Measurements from ENCODE around the gene KAZN. TPM values are rescaled to one million over a fixed set of nuclear protein-coding genes. Genes with fewer than 3 reads are reported as not detected.

Gene KAZN
- total and polyA plus RNA-seq, 4 donors = 7.6 to 18.8 (median 11.2) TPM

- no peak for DNase-seq
- WGBS, 2 donors = 85 to 94% methylated on average over 5 of the region's 5 CpGs
- H3K27ac ChIP-seq (ENCODE audit: low read depth in 1 of 2, low read length in 1 of 2) = no peak overlapping the region
- no peaks in the 10 kb centered on the region for H3K9me3 ChIP-seq (ENCODE audit: control insufficient read depth in 4 of 4, insufficient read depth in 3 of 4, low read length in 3 of 4)
- no peaks in the 10 kb centered on the region for H3K36me3 ChIP-seq (ENCODE audit: control insufficient read depth in 4 of 4, insufficient read depth in 4 of 4, low read length in 4 of 4)
- ATAC-seq (ENCODE audit: insufficient read depth, low FRiP score) = no peak
- H3K27me3 ChIP-seq (ENCODE audit: control insufficient read depth in 3 of 3, insufficient read depth in 3 of 3, low read length in 2 of 3) = no peaks in the 10 kb centered on the region
- H3K4me3 ChIP-seq = no peak overlapping the region
- H3K4me1 ChIP-seq (ENCODE audit: control insufficient read depth in 5 of 5, insufficient read depth in 5 of 5, low read length in 5 of 5) = peaks cover 0 to 5% (median 0%) of the 10 kb centered on the region in 5 donors
- no peak overlapping the region for H3K9ac ChIP-seq (ENCODE audit: insufficient read depth in 1 of 2, low read length in 2 of 2)
- no peak for TF ChIP-seq CTCF (IDR thresholded peaks at IDR 0.05; ENCODE audit: control extremely low read depth, extremely low read depth)
These were observed 13.8 kb downstream of the KAZN start for GRCh38 chr1:14612256-14612655.

- H3K27me3 ChIP-seq (ENCODE audit: control insufficient read depth in 3 of 3, insufficient read depth in 3 of 3, low read length in 2 of 3) = no peaks in the 10 kb centered on the region
- peaks cover 0 to 7% (median 0%) of the 10 kb centered on the region in 4 donors for H3K9me3 ChIP-seq (ENCODE audit: control insufficient read depth in 4 of 4, insufficient read depth in 3 of 4, low read length in 3 of 4)
- H3K27ac ChIP-seq (ENCODE audit: low read depth in 1 of 2, low read length in 1 of 2) = no peak overlapping the region
- H3K36me3 ChIP-seq (ENCODE audit: control insufficient read depth in 4 of 4, insufficient read depth in 4 of 4, low read length in 4 of 4) = no peaks in the 10 kb centered on the region
- peaks cover 0 to 5% (median 0%) of the 10 kb centered on the region in 5 donors for H3K4me1 ChIP-seq (ENCODE audit: control insufficient read depth in 5 of 5, insufficient read depth in 5 of 5, low read length in 5 of 5)
- H3K9ac ChIP-seq (ENCODE audit: insufficient read depth in 1 of 2, low read length in 2 of 2) = no peak overlapping the region
- no peak for TF ChIP-seq CTCF (IDR thresholded peaks at IDR 0.05; ENCODE audit: control extremely low read depth, extremely low read depth)
- DNase-seq (peak; percentile 31 to 68 (median 63)), ATAC-seq (ENCODE audit: insufficient read depth, low FRiP score) (no peak)
- H3K4me3 ChIP-seq = no peak overlapping the region
- 60 to 71% methylated on average over 3 of the region's 3 CpGs for WGBS, 2 donors
These were observed 15.4 kb downstream of the KAZN start for GRCh38 chr1:14613926-14614325.

- no peak for TF ChIP-seq CTCF (IDR thresholded peaks at IDR 0.05; ENCODE audit: control extremely low read depth, extremely low read depth)
- Histone ChIP-seq H3K36me3 (ENCODE audit: control insufficient read depth in 4 of 4, insufficient read depth in 4 of 4, low read length in 4 of 4) (no peaks in the 10 kb centered on the region), H3K9ac (ENCODE audit: insufficient read depth in 1 of 2, low read length in 2 of 2) (no peak overlapping the region), H3K4me1 (ENCODE audit: control insufficient read depth in 5 of 5, insufficient read depth in 5 of 5, low read length in 5 of 5) (peaks cover 0 to 5% (median 0%) of the 10 kb centered on the region in 5 donors), H3K27ac (ENCODE audit: low read depth in 1 of 2, low read length in 1 of 2) (no peak overlapping the region), H3K9me3 (ENCODE audit: control insufficient read depth in 4 of 4, insufficient read depth in 3 of 4, low read length in 3 of 4) (peaks cover 0 to 7% (median 0%) of the 10 kb centered on the region in 4 donors), H3K4me3 (no peak overlapping the region), H3K27me3 (ENCODE audit: control insufficient read depth in 3 of 3, insufficient read depth in 3 of 3, low read length in 2 of 3) (no peaks in the 10 kb centered on the region)
- no peak for DNase-seq
- no peak for ATAC-seq (ENCODE audit: insufficient read depth, low FRiP score)
- WGBS, 2 donors = 89 to 94% methylated on average over 6 of the region's 6 CpGs
These were observed 15.9 kb downstream of the KAZN start for GRCh38 chr1:14614341-14614740.

Data from lung (tissue), 12 donors.